Mammary epithelial cell (primary cell): ENCODE results near the gene GPR137.

Source experiments
- EZH2 ChIP-seq: IDR thresholded peaks from 2 replicates; pipeline ENCODE4 v1.6.1; 2012; ENCODE audit warnings: low read length, inconsistent platforms, borderline replicate concordance
- TF ChIP-seq, protein P1 (sequence below), 2 donors: IDR thresholded peaks in 1 of 2; conservative IDR thresholded peaks in 1 of 2; 2 replicates each; pipeline ENCODE4 v1.5.1; 2011 to 2012; ENCODE audit warnings: inconsistent platforms in 2 of 2, low read length in 2 of 2, mild to moderate bottlenecking in 2 of 2, control low read depth in 1 of 2, low read depth in 1 of 2; ENCODE audit not compliant: insufficient read depth in 1 of 2; ENCODE audit errors: extremely low read depth in 1 of 2

DNA sequence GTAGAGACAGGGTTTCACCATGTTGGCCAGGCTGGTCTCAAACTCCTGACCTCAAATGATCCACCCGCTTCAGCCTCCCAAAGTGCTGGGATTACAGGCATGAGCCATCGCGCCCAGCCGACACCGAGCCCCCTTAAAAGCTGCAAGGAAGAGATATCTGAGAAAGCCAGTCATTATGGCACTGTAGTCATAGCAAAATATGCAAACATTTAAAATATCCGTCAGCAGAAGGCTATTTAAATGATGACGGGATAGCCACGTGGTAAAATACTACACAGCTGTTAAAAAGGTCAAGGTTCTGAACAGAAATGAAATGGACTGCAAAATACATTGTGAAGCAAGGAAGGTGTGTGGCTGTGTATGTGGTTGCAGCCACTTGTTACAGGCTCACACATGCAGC is 47.9 kb downstream of the GPR137 start:
- TF ChIP-seq, protein P1, sequence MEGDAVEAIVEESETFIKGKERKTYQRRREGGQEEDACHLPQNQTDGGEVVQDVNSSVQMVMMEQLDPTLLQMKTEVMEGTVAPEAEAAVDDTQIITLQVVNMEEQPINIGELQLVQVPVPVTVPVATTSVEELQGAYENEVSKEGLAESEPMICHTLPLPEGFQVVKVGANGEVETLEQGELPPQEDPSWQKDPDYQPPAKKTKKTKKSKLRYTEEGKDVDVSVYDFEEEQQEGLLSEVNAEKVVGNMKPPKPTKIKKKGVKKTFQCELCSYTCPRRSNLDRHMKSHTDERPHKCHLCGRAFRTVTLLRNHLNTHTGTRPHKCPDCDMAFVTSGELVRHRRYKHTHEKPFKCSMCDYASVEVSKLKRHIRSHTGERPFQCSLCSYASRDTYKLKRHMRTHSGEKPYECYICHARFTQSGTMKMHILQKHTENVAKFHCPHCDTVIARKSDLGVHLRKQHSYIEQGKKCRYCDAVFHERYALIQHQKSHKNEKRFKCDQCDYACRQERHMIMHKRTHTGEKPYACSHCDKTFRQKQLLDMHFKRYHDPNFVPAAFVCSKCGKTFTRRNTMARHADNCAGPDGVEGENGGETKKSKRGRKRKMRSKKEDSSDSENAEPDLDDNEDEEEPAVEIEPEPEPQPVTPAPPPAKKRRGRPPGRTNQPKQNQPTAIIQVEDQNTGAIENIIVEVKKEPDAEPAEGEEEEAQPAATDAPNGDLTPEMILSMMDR (conservative IDR thresholded peaks at IDR 0.05 in 1 of 2, IDR thresholded peaks at IDR 0.05 in 1 of 2; ENCODE audit: extremely low read depth in 1 of 2, insufficient read depth in 1 of 2, low read depth in 1 of 2, low read length in 2 of 2) = no peak
- TF ChIP-seq EZH2 = no peak
